NB4 (cell line): ENCODE data around the gene MARVELD2.
A peak's percentile ranks its signal among the peaks of the same experiment; 100 is the strongest.

Experiments used
- DNase-seq: peaks from one replicate; pipeline ENCODE4 v3.0.0; 2010; ENCODE audit warnings: low read depth
- H3K4me3 ChIP-seq: one replicate; pipeline ENCODE4 v1.5.1; 2011; ENCODE audit warnings: mild to moderate bottlenecking, low read depth, low read length, moderate library complexity
- MYC ChIP-seq: IDR thresholded peaks from 2 replicates; pipeline ENCODE4 v1.6.1; 2011; ENCODE audit warnings: low read depth, low read length
- POLR2A ChIP-seq: IDR thresholded peaks from 2 replicates; pipeline ENCODE4 v1.6.1; 2011; ENCODE audit warnings: mild to moderate bottlenecking; ENCODE audit not compliant: insufficient read length; ENCODE audit errors: extremely low read depth
- TF ChIP-seq, protein P1 (sequence below): IDR thresholded peaks from 2 replicates; pipeline ENCODE4 v1.6.1; 2011; ENCODE audit warnings: low read depth, low read length
- TF ChIP-seq, protein P2 (sequence below): IDR thresholded peaks from one replicate; pipeline ENCODE4 v1.5.1; 2012; ENCODE audit warnings: low read depth, low read length

The MARVELD2 gene

DNA sequence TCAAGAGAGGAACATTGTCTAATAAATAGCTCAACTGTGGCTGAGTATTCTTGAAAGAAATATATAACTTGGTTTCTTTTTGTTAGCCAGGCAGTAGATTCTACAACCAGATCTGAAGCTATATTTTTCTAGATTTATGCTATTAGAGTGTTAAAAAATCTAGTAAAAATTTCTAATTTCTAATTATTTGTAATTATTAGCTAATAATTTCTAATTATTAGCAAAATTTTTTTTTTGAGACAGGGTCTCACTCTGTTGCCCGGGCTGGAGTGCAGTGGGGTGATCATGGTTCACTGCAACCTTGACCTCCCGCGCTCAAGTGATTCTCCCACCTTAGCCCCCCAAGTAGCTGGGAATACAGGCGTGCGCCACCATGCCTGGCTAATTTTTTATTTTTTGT is 42.5 kb upstream of the MARVELD2 start:
- peak overlapping the region; percentile 82 for H3K4me3 ChIP-seq

DNA sequence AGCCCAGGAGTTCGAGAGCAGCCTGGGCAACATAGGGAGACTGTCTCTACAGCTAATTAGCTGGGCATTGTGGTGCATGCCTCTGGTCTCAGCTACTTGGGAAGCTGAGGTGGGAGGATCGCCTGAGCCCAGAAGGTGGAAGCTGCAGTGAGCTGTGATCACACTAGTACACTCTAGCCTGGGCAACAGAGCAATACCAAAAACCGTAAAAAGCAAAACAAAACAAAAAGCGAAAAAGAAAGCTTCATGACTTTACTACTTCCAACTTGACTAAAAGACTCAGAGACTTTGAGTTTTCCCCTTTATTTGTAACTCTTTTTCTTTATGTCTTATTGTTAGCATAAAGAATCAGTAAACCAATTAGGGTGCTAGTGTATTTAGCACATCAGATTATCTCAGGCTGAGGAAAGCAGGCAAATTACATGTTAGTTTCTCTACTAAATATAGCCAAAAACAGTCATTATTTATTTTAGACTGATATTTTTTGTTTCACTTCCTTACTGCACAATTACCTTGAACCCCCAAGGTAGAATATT is 39.9 kb upstream of the MARVELD2 start:
- no peak for DNase-seq
- TF ChIP-seq, protein P1, sequence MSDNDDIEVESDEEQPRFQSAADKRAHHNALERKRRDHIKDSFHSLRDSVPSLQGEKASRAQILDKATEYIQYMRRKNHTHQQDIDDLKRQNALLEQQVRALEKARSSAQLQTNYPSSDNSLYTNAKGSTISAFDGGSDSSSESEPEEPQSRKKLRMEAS, result no peak
- TF ChIP-seq MYC, result no peak
- no peak for TF ChIP-seq POLR2A
- TF ChIP-seq, protein P2, sequence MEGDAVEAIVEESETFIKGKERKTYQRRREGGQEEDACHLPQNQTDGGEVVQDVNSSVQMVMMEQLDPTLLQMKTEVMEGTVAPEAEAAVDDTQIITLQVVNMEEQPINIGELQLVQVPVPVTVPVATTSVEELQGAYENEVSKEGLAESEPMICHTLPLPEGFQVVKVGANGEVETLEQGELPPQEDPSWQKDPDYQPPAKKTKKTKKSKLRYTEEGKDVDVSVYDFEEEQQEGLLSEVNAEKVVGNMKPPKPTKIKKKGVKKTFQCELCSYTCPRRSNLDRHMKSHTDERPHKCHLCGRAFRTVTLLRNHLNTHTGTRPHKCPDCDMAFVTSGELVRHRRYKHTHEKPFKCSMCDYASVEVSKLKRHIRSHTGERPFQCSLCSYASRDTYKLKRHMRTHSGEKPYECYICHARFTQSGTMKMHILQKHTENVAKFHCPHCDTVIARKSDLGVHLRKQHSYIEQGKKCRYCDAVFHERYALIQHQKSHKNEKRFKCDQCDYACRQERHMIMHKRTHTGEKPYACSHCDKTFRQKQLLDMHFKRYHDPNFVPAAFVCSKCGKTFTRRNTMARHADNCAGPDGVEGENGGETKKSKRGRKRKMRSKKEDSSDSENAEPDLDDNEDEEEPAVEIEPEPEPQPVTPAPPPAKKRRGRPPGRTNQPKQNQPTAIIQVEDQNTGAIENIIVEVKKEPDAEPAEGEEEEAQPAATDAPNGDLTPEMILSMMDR, result no peak
- no peak overlapping the region for H3K4me3 ChIP-seq

More for the DNA sequence above, 42.5 kb upstream of the MARVELD2 start:
- no peak for TF ChIP-seq MYC
- TF ChIP-seq POLR2A, result no peak
- TF ChIP-seq, protein P2, result no peak
- TF ChIP-seq, protein P1, result no peak
- DNase-seq, result no peak

DNA sequence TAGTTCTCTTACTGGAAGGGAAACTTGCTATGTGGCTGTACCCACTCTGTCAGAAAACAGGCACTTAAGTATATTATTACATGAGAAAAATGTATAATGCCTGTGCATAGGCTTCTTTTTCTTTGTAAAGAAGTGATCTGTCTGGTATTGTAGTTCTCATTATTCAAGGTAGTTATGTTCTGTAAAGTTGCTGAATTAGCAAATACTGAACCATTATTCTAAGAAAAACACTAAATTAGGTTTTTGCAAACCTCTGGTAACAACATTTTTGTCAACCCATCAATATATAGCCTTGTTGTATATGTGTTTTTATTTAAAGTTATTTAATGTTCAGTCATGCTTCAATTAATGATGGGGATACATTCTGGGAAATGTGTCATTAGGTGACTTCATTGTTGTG is 36.5 kb upstream of the MARVELD2 start:
- no peak overlapping the region for H3K4me3 ChIP-seq
- DNase-seq, result no peak
- TF ChIP-seq MYC (no peak), POLR2A (no peak)
- TF ChIP-seq, protein P1, result no peak
- TF ChIP-seq, protein P2, result no peak

DNA sequence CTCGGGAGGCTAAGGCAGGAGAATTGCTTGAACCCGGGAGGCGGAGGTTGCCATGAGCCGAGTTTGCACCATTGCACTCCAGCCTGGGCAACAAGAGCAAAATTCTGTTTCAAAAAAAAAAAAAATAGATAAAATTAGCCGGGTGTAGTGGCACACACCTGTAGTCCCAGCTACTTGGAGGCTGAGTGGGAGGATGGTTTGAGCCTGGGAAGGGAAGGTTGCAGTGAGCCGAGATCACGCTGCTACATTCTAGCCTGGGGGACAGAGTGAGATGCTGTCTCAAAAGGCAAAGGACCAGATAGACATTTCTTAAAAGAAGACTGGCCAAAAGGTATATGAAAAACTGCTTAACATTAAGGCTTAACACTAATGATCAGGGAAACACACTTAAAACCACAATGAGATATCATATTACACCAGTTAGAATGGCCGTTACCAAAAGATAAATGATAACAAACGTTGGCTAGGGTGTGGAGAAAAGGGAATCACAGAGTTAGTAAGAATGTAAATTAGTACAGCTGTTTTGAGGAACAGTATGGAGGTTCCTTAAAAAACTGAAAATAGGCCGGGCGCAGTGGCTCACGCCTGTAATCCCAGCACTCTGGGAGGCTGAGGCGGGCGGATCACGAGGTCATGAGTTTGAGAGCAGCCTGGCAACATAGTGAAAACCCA is 10.1 kb upstream of the MARVELD2 start:
- H3K4me3 ChIP-seq, result no peak overlapping the region
- DNase-seq, result no peak
- TF ChIP-seq, protein P1, result no peak
- TF ChIP-seq MYC (no peak), POLR2A (no peak)
- TF ChIP-seq, protein P2, result no peak

DNA sequence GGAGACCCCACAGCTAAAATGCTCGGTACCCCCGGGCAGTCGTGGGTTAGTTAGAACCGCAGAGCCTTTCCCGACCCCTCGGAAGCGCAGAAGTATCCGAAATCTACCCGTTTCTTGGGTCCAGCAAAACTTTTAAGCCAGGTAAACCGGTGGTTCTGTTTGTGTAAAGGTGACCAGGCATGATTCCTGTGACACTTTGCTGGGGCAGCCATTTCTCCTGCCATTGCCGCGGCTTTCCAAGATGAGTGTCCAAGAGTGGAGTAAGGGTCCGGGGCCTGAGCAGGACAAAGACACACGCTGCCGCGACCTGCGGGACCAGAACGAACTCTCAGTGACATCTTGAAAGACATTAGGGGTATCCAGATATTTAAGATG is 655 bp downstream of the MARVELD2 start:
- no peak for TF ChIP-seq MYC
- no peak for TF ChIP-seq POLR2A
- TF ChIP-seq, protein P1, result no peak
- TF ChIP-seq, protein P2, result no peak
- H3K4me3 ChIP-seq, result no peak overlapping the region
- DNase-seq, result no peak

DNA sequence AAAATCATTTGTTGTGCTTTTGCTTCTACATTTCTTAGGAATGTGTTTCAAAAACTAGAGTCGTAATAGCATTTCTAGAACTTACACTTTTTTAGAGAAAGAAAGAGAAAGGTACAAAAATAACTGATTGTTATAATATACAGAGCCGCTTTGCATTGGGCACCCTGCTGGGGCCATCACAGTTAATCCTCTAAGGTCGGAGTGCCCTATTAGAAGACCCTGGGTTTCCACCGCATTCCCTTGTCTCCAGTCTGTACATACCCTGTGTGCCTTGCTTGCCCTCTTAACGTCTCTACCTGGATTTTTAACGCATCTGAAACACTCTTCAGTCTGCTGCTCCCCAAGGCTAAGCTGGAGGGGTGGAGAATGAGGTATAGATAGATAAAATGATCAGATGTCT is 1.3 kb downstream of the MARVELD2 start:
- TF ChIP-seq, protein P1, result no peak
- TF ChIP-seq MYC (no peak), POLR2A (no peak)
- TF ChIP-seq, protein P2, result no peak
- no peak overlapping the region for H3K4me3 ChIP-seq
- DNase-seq, result no peak
